Suprapubic skin (tissue), 3 donors: ENCODE results near the gene CD9.

ENCODE experiments used
- CTCF ChIP-seq, 2 donors: fragments of 200-600 bp in 1 of 2; fragments of 450-650 bp in 1 of 2; sonication (generic) in 1 of 2; IDR thresholded peaks; one replicate each; pipeline ENCODE4 v1.5.1; 2016 to 2019; ENCODE audit warnings: antibody characterized with exemption in 2 of 2, mild to moderate bottlenecking in 1 of 2, moderate library complexity in 1 of 2
- EP300 ChIP-seq: sonication (generic); formaldehyde crosslinking; IDR thresholded peaks from one replicate; pipeline ENCODE4 v1.6.1; 2017; ENCODE audit warnings: antibody characterized with exemption
- POLR2A ChIP-seq, 2 donors: fragments of 450-650 bp; IDR thresholded peaks; one replicate each; pipeline ENCODE4 v1.6.1; 2017; ENCODE audit warnings: antibody characterized with exemption in 2 of 2, mild to moderate bottlenecking in 2 of 2, moderate library complexity in 2 of 2

GRCh38 chr12:6202304-6202703, 2.1 kb downstream of the CD9 start:
- TF ChIP-seq POLR2A (IDR thresholded peaks at IDR 0.05) (no peak), CTCF (IDR thresholded peaks at IDR 0.05) (no peak), EP300 (no peak)
